Stomach (tissue), 9 donors: ENCODE measurements around the gene PTPRK. TPM values are rescaled to one million over a fixed set of nuclear protein-coding genes. Genes with fewer than 3 reads are reported as not detected.

Source experiments
- DNase-seq, 2 donors: peaks; one replicate each; pipeline versions ENCODE4 v3.0.0 to v3.0.0-alpha.2; 2013 to 2019
- H3K27ac ChIP-seq, 5 donors: fragments of 200-600 bp in 4 of 5; sonication (generic) in 4 of 5; one replicate each; pipeline ENCODE4 v1.5.1; 2013 to 2019; ENCODE audit warnings: mild to moderate bottlenecking in 1 of 5, moderate library complexity in 1 of 5
- H3K27me3 ChIP-seq, 3 donors: fragments of 200-600 bp; sonication (generic); one replicate each; pipeline ENCODE4 v1.5.1; 2017 to 2019; ENCODE audit warnings: mixed run types in 1 of 3
- H3K36me3 ChIP-seq, 4 donors: fragments of 200-600 bp; sonication (generic); 1 replicate in 3 of 4; 2 replicates in 1 of 4; pipeline ENCODE4 v1.5.1; 2016 to 2019
- H3K4me1 ChIP-seq, 4 donors: fragments of 200-600 bp; sonication (generic); one replicate each; pipeline ENCODE4 v1.5.1; 2016 to 2019
- H3K4me3 ChIP-seq, 4 donors: fragments of 200-600 bp; sonication (generic) in 3 of 4; one replicate each; pipeline ENCODE4 v1.5.1; 2016 to 2019; ENCODE audit warnings: mild to moderate bottlenecking in 1 of 4
- H3K9me3 ChIP-seq, 4 donors: fragments of 200-600 bp; sonication (generic); one replicate each; pipeline ENCODE4 v1.5.1; 2016 to 2019
- EP300 ChIP-seq: sonication (generic); formaldehyde crosslinking; IDR thresholded peaks from one replicate; pipeline ENCODE4 v1.6.1; 2017; ENCODE audit warnings: antibody characterized with exemption
- POLR2A ChIP-seq, 4 donors: fragments of 450-650 bp; IDR thresholded peaks; one replicate each; pipeline ENCODE4 v1.6.1; 2016; ENCODE audit warnings: antibody characterized with exemption in 4 of 4, control low read depth in 2 of 4, mild to moderate bottlenecking in 1 of 4, moderate library complexity in 1 of 4
- POLR2AphosphoS5 ChIP-seq, 3 donors: sonication (generic); formaldehyde crosslinking; IDR thresholded peaks; one replicate each; pipeline ENCODE4 v1.6.1; 2016; ENCODE audit warnings: antibody characterized with exemption in 3 of 3
- WGBS, 5 donors: extraction: QIAGEN DNeasy Blood & Tissue Kit in 3 of 5; methylation state at CpG; one replicate each; pipeline versions ENCODE4 v1.1.5 to v1.1.7; 2013 to 2018; 5-methylcytosine and 5-hydroxymethylcytosine counted together
- intact Hi-C: fragments of 100-400 bp; cut with DNase I; formaldehyde crosslinking; loops from one replicate; pipeline ENCODE4 v1.15.1; 2023; ENCODE audit warnings: low total_unique reads
- polyA plus RNA-seq, 3 donors: library from polyadenylated mRNA; stranded (reverse); fragments of 200-250 nt; gene quantifications; one replicate each; pipeline ENCODE4 v1.2.3, GENCODE V29; 2013
- total RNA-seq, 5 donors: library from RNA; depleted of rRNA; stranded (reverse); fragments of >200 nt; gene quantifications; one replicate each; pipeline versions ENCODE4 v1.1.0 to v1.2.3, GENCODE V29; 2014 to 2016
- TF ChIP-seq, protein P1 (sequence below), 7 experiments: fragments of 450-650 bp in 4 of 7; fragments of 200-600 bp in 3 of 7; sonication (generic) in 3 of 7; IDR thresholded peaks; one replicate each; pipeline ENCODE4 v1.5.1; 2016 to 2019; ENCODE audit warnings: antibody characterized with exemption in 7 of 7, control low read depth in 2 of 7, mild to moderate bottlenecking in 1 of 7
- donor health status: healthy with polysubstance abuse.
- donor health status: Bipolar disorder and iron deficiency.
- donor health status: healthy.

The PTPRK gene
- total and polyA plus RNA-seq, 8 donors = 7.0 to 644 (median 114) TPM

DNA sequence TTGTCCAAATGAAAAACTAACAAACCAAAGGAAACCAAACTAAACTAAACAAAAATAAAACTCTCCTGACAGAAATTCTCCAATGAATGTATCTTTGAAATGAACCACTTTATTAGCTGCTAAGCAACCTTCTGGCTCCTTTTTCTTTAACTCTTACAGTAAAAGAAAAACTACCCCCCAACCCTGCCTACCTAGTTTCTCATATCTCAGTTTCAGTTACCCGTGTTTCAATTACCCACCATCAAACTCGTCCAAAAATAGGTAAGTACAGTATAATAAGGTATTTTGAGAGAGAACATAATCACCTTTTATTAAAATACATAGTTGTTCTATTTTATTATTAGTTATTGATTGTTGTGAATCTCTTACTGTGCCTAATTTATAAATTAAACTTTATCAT, 442.1 kb downstream of the PTPRK start:
- H3K4me3 ChIP-seq = no peak overlapping the region
- H3K4me1 ChIP-seq = no peaks in the 10 kb centered on the region
- no peaks in the 10 kb centered on the region for H3K27me3 ChIP-seq
- intact Hi-C loops = no loop called here
- no peak overlapping the region for H3K27ac ChIP-seq
- 80 to 92% (median 88%) methylated on average over 2 of the region's 2 CpGs for WGBS, 5 donors
- no peak for TF ChIP-seq POLR2A (IDR thresholded peaks at IDR 0.05)
- no peak for TF ChIP-seq EP300
- no peaks in the 10 kb centered on the region for H3K9me3 ChIP-seq
- DNase-seq = no peak
- peaks cover 0 to 44% (median 32%) of the 10 kb centered on the region in 4 donors for H3K36me3 ChIP-seq

DNA sequence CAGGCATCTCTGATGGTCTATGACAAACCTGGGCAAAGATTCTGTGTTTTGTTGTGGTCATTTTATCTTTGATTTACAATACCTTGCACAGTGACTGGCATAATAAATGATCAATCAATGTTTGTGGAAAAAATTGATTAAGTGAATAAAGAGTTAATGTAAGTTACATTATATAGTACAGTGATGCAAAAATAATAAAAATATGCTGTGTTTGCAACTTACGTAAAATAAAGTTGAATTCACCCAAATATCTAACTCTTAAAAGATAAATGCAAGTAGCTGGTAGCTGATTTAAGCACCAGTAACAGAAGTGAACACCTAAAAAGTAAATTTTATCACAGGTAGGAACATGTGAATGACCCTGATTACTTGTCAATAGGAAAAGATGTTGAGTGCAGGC, 443.6 kb downstream of the PTPRK start:
- TF ChIP-seq POLR2A (IDR thresholded peaks at IDR 0.05) = no peak
- no peak for TF ChIP-seq EP300
- no peak for TF ChIP-seq POLR2AphosphoS5 (IDR thresholded peaks at IDR 0.05)
- TF ChIP-seq, protein P1, sequence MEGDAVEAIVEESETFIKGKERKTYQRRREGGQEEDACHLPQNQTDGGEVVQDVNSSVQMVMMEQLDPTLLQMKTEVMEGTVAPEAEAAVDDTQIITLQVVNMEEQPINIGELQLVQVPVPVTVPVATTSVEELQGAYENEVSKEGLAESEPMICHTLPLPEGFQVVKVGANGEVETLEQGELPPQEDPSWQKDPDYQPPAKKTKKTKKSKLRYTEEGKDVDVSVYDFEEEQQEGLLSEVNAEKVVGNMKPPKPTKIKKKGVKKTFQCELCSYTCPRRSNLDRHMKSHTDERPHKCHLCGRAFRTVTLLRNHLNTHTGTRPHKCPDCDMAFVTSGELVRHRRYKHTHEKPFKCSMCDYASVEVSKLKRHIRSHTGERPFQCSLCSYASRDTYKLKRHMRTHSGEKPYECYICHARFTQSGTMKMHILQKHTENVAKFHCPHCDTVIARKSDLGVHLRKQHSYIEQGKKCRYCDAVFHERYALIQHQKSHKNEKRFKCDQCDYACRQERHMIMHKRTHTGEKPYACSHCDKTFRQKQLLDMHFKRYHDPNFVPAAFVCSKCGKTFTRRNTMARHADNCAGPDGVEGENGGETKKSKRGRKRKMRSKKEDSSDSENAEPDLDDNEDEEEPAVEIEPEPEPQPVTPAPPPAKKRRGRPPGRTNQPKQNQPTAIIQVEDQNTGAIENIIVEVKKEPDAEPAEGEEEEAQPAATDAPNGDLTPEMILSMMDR (IDR thresholded peaks at IDR 0.05) = no peak
- H3K9me3 ChIP-seq = no peaks in the 10 kb centered on the region
- 90 to 100% (median 96%) methylated on average over 1 of the region's 1 CpG for WGBS, 5 donors
- no peaks in the 10 kb centered on the region for H3K27me3 ChIP-seq
- DNase-seq = no peak
- intact Hi-C loops = no loop called here
- H3K4me1 ChIP-seq = no peaks in the 10 kb centered on the region
- no peak overlapping the region for H3K4me3 ChIP-seq
- H3K36me3 ChIP-seq = peaks cover 0 to 37% (median 24%) of the 10 kb centered on the region in 4 donors
- H3K27ac ChIP-seq = no peak overlapping the region

DNA sequence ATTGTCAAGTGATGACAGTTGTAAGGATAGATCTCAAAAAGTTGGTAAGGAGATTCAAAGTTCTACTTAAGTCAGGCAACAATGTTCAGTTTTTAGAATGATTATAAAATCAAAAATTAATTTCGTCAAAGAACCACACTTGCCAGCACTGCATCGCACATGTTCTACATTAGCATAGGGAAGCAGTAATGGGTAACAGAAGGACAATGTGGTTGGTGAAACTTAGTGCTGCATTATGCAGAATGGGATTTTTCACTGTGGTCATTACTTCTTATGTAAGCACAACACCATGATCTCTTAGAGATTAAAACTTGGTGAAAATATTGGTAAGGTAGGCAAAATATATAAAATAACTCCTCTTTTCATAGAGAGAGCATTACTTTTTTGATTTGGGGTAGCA, 445.8 kb downstream of the PTPRK start:
- no peak for DNase-seq
- no peak for TF ChIP-seq EP300
- no peak for TF ChIP-seq POLR2A (IDR thresholded peaks at IDR 0.05)
- TF ChIP-seq, protein P1 (IDR thresholded peaks at IDR 0.05) = no peak
- no peak for TF ChIP-seq POLR2AphosphoS5 (IDR thresholded peaks at IDR 0.05)
- Histone ChIP-seq H3K4me3 (no peak overlapping the region), H3K9me3 (no peaks in the 10 kb centered on the region), H3K27me3 (no peaks in the 10 kb centered on the region), H3K36me3 (peaks cover 0 to 29% (median 24%) of the 10 kb centered on the region in 4 donors), H3K4me1 (no peaks in the 10 kb centered on the region), H3K27ac (no peak overlapping the region)
- intact Hi-C loops = no loop called here
- WGBS, 5 donors = 95 to 98% (median 97%) methylated on average over 2 of the region's 2 CpGs

DNA sequence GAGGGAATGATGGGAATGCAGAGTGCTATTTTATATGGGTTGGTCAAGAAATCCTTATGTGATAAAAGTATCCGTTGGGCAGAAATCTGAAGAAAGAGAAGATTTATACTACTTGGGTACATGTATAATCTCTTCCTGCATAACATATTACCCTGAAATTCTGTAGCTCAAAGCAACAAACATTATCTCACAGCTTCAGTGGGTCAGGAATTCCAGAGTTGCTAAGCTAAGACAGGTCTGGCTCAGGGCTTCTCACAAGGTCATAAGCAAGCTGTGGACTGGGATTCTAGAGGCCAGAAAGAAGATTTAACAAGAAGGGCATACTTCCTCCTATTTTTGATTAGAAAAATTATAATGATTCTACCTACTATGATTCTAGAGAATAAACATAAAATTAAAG, 447.0 kb downstream of the PTPRK start:
- H3K9me3 ChIP-seq = no peaks in the 10 kb centered on the region
- no peaks in the 10 kb centered on the region for H3K4me1 ChIP-seq
- DNase-seq = no peak
- 89 to 100% (median 93%) methylated on average over 1 of the region's 1 CpG for WGBS, 5 donors
- H3K27me3 ChIP-seq = no peaks in the 10 kb centered on the region
- no peak overlapping the region for H3K4me3 ChIP-seq
- TF ChIP-seq, protein P1 (IDR thresholded peaks at IDR 0.05) = no peak
- TF ChIP-seq EP300 (no peak), POLR2AphosphoS5 (IDR thresholded peaks at IDR 0.05) (no peak), POLR2A (IDR thresholded peaks at IDR 0.05) (no peak)
- intact Hi-C loops = no loop called here
- peaks cover 0 to 22% (median 15%) of the 10 kb centered on the region in 4 donors for H3K36me3 ChIP-seq
- H3K27ac ChIP-seq = no peak overlapping the region

DNA sequence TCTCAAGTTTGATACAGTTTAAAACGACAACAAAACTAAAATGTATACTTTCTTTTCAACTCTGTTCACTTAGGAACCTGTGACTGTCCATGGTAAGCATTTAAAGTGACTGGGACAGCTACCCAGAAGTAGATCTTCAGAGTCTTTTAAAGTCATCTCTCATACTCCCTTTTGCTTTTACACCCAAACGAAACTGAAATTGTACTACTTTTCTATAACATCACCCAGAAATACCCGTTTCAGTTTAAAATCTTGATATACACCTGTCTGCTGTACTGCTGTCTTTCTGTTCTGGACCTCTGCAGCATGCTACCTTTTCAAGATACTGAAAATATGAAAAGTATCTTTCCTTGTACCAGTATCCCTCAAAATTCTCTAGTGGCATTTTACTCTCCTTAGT, 449.2 kb downstream of the PTPRK start:
- intact Hi-C loops = no loop called here
- Histone ChIP-seq H3K4me3 (no peak overlapping the region), H3K27me3 (no peaks in the 10 kb centered on the region), H3K36me3 (peaks cover 0 to 29% (median 11%) of the 10 kb centered on the region in 4 donors), H3K4me1 (peaks cover 0 to 10% (median 0%) of the 10 kb centered on the region in 4 donors), H3K9me3 (no peaks in the 10 kb centered on the region), H3K27ac (no peak overlapping the region)
- WGBS, 5 donors = 86 to 97% (median 92%) methylated on average over 3 of the region's 3 CpGs
- TF ChIP-seq POLR2A (IDR thresholded peaks at IDR 0.05) (no peak), POLR2AphosphoS5 (IDR thresholded peaks at IDR 0.05) (no peak), EP300 (no peak)
- TF ChIP-seq, protein P1 (IDR thresholded peaks at IDR 0.05) = no peak
- no peak for DNase-seq
